G401 (cell line): Measurements from ENCODE around the gene HAUS5. TPM values are rescaled to one million over a fixed set of nuclear protein-coding genes. Genes with fewer than 3 reads are reported as not detected.
"Not testable (repeated sequence)": the region's sequence is repeated elsewhere in the genome, so short reads cannot be mapped to it uniquely, and the experiment has no call there.

Experiments
- DNase-seq: peaks from one replicate; pipeline ENCODE4 v3.0.0-alpha.2; 2015; ENCODE audit warnings: low spot score
- in situ Hi-C: cut with HindIII; loops from 2 replicates; pipeline ENCODE4 v1.10.0; 2016; ENCODE audit warnings: low sequenced_read_pairs, mixed read lengths
- total RNA-seq: library from RNA; depleted of rRNA; stranded (reverse); fragments of >200 nt; shearing (Covaris generic); gene quantifications from 2 replicates; pipeline ENCODE4 v1.2.3, GENCODE V29; 2014

Gene HAUS5
- total RNA-seq, 1 experiment from 2014 or later: 32.4 TPM

- DNase-seq: no peak
- in situ Hi-C loops: no loop called here
These were observed 27.3 kb downstream of the HAUS5 start for GRCh38 chr19:35639863-35640262.

GRCh38 chr19:35641515-35642151 is 29.1 kb downstream of the HAUS5 start, which contains the start of gene ETV2:
ETV2 (plus strand) TSS chr19:35641745; CDS start chr19:35642461, 716 bp downstream.
- DNase-seq: no peak
- in situ Hi-C loops: no loop called here

GRCh38 chr19:35642312-35642711 is 29.8 kb downstream of the HAUS5 start:
- DNase-seq: no peak

GRCh38 chr19:35642798-35643254 is 30.3 kb downstream of the HAUS5 start:
- no peak for DNase-seq
- in situ Hi-C loops: no loop called here

More at GRCh38 chr19:35642312-35642711, 29.8 kb downstream of the HAUS5 start:
- in situ Hi-C loops: no loop called here

GRCh38 chr19:35643255-35644205 is 31.0 kb downstream of the HAUS5 start:
- in situ Hi-C loops: no loop called here
- peak; percentile 76 for DNase-seq

- in situ Hi-C loops: no loop called here
- DNase-seq: peak; percentile 94
These were observed 31.9 kb downstream of the HAUS5 start for GRCh38 chr19:35644206-35644986.

- DNase-seq: peak; percentile 81
- in situ Hi-C loops: no loop called here
These were observed 32.6 kb downstream of the HAUS5 start for GRCh38 chr19:35644987-35645679.

GRCh38 chr19:35645680-35646511 is 33.4 kb downstream of the HAUS5 start:
- in situ Hi-C loops: no loop called here
- no peak for DNase-seq

GRCh38 chr19:35648017-35648961 is 35.8 kb downstream of the HAUS5 start, which contains the start of gene COX6B1:
COX6B1 (plus strand) TSS chr19:35648323; CDS start chr19:35651244, 2,921 bp downstream.
- peak; percentile 99 for DNase-seq
- in situ Hi-C loops: no loop called here

- in situ Hi-C loops: no loop called here
- DNase-seq: no peak
These were observed 38.0 kb downstream of the HAUS5 start for GRCh38 chr19:35650581-35650980.

GRCh38 chr19:35654828-35655227 is 42.3 kb downstream of the HAUS5 start:
- DNase-seq, in situ Hi-C loops: not testable (repeated sequence)

- in situ Hi-C loops: no loop called here
- DNase-seq: no peak
These were observed 43.1 kb downstream of the HAUS5 start for GRCh38 chr19:35655600-35655999.

GRCh38 chr19:35656700-35657099 is 44.2 kb downstream of the HAUS5 start:
- in situ Hi-C loops: no loop called here
- DNase-seq: no peak

- in situ Hi-C loops: no loop called here
- DNase-seq: no peak
These were observed 45.6 kb downstream of the HAUS5 start for GRCh38 chr19:35657904-35658700.

GRCh38 chr19:35661995-35662340 is 49.4 kb downstream of the HAUS5 start:
- DNase-seq: no peak
- in situ Hi-C loops: no loop called here

GRCh38 chr19:35663981-35664380 is 51.4 kb downstream of the HAUS5 start:
- in situ Hi-C loops: no loop called here

More at GRCh38 chr19:35663981-35664380, 51.4 kb downstream of the HAUS5 start:
- DNase-seq: no peak
